Measurements from ENCODE around the gene MBLAC1. TPM values are rescaled to one million over a fixed set of nuclear protein-coding genes. Genes with fewer than 3 reads are reported as not detected.

The MBLAC1 gene
- total RNA-seq, 1 experiment from 2014 or later = 3.2 TPM

- H3K4me1 ChIP-seq = peaks cover 19% of the 10 kb centered on the region
Observed at GRCh38 chr7:100122568-100122967, 4.2 kb upstream of the MBLAC1 start.

GRCh38 chr7:100124301-100125230, 2.2 kb upstream of the MBLAC1 start:
- ChIA-PET POLR2A (interaction anchor here (0.6 to 0.9 kb wide), 3 partner anchors 23 to 84 kb away, joined by 3 to 4 read pairs (median 3); partner anchors contain the start of genes AP4M1, LAMTOR4 and MCM7), CTCF (no interaction called here)
- Histone ChIP-seq H3K36me3 (ENCODE audit: control insufficient read depth, insufficient read depth, low read length) (no peaks in the 10 kb centered on the region), H3K4me3 (ENCODE audit: low read depth, low read length) (no peak overlapping the region), H3K9me3 (no peaks in the 10 kb centered on the region), H3K4me1 (peaks cover 26% of the 10 kb centered on the region), H3K27me3 (replicated peaks; ENCODE audit: control insufficient read depth, insufficient read depth, low read length) (no peaks in the 10 kb centered on the region)
- no peaks in the 10 kb centered on the region for H3K27me3 Mint-ChIP-seq (ENCODE audit: insufficient read depth, unreplicated experiment)
- no peak for TF ChIP-seq CTCF (IDR thresholded peaks at IDR 0.05; ENCODE audit: insufficient read depth in 1 of 2, low read depth in 1 of 2, low read length in 1 of 2, severe bottlenecking in 1 of 2, unreplicated experiment in 1 of 2)
- H3K9me3 Mint-ChIP-seq (ENCODE audit: unreplicated experiment) = no peaks in the 10 kb centered on the region
- peaks cover 23% of the 10 kb centered on the region for H3K36me3 Mint-ChIP-seq (ENCODE audit: insufficient read depth, unreplicated experiment)
- intact Hi-C loops (cut with micrococcal nuclease; ENCODE audit: unreplicated experiment) = loop anchor here (1.0 kb wide), 1 partner anchor 23 kb away; the partner anchor contains the start of genes AP4M1 and MCM7
- H3K27ac Mint-ChIP-seq (ENCODE audit: unreplicated experiment) = no peak overlapping the region
- H3K4me3 Mint-ChIP-seq (ENCODE audit: unreplicated experiment) = peak overlapping the region; percentile 37
- no peak for DNase-seq
- H3K4me1 Mint-ChIP-seq (ENCODE audit: low read depth, unreplicated experiment) = peaks cover 22% of the 10 kb centered on the region
- BruUV-seq (replicated peaks) = no TSS peak

More at GRCh38 chr7:100122568-100122967, 4.2 kb upstream of the MBLAC1 start:
- H3K4me3 ChIP-seq (ENCODE audit: low read depth, low read length) = no peak overlapping the region
- H3K36me3 ChIP-seq (ENCODE audit: control insufficient read depth, insufficient read depth, low read length) = no peaks in the 10 kb centered on the region
- CTCF ChIA-PET = no interaction called here
- POLR2A ChIA-PET = no interaction called here
- H3K9me3 ChIP-seq = no peaks in the 10 kb centered on the region
- intact Hi-C loops (cut with micrococcal nuclease; ENCODE audit: unreplicated experiment) = no loop called here
- TF ChIP-seq CTCF (IDR thresholded peaks at IDR 0.05; ENCODE audit: insufficient read depth in 1 of 2, low read depth in 1 of 2, low read length in 1 of 2, severe bottlenecking in 1 of 2, unreplicated experiment in 1 of 2) = no peak
- Mint-ChIP-seq H3K36me3 (ENCODE audit: insufficient read depth, unreplicated experiment) (peaks cover 35% of the 10 kb centered on the region), H3K4me3 (ENCODE audit: unreplicated experiment) (no peak overlapping the region), H3K27me3 (ENCODE audit: insufficient read depth, unreplicated experiment) (no peaks in the 10 kb centered on the region), H3K4me1 (ENCODE audit: low read depth, unreplicated experiment) (peaks cover 22% of the 10 kb centered on the region), H3K27ac (ENCODE audit: unreplicated experiment) (no peak overlapping the region), H3K9me3 (ENCODE audit: unreplicated experiment) (no peaks in the 10 kb centered on the region)
- no peak for DNase-seq
- no peaks in the 10 kb centered on the region for H3K27me3 ChIP-seq (replicated peaks; ENCODE audit: control insufficient read depth, insufficient read depth, low read length)
- BruUV-seq (replicated peaks) = no TSS peak

- TF ChIP-seq CTCF (IDR thresholded peaks at IDR 0.05; ENCODE audit: insufficient read depth in 1 of 2, low read depth in 1 of 2, low read length in 1 of 2, severe bottlenecking in 1 of 2, unreplicated experiment in 1 of 2) = no peak
- Histone ChIP-seq H3K27me3 (replicated peaks; ENCODE audit: control insufficient read depth, insufficient read depth, low read length) (no peaks in the 10 kb centered on the region), H3K36me3 (ENCODE audit: control insufficient read depth, insufficient read depth, low read length) (no peaks in the 10 kb centered on the region), H3K9me3 (no peaks in the 10 kb centered on the region), H3K4me1 (peaks cover 20% of the 10 kb centered on the region), H3K4me3 (ENCODE audit: low read depth, low read length) (peak overlapping the region; percentile 95)
- H3K27me3 Mint-ChIP-seq (ENCODE audit: insufficient read depth, unreplicated experiment) = no peaks in the 10 kb centered on the region
- H3K9me3 Mint-ChIP-seq (ENCODE audit: unreplicated experiment) = no peaks in the 10 kb centered on the region
- intact Hi-C loops (cut with micrococcal nuclease; ENCODE audit: unreplicated experiment) = no loop called here
- H3K4me3 Mint-ChIP-seq (ENCODE audit: unreplicated experiment) = peak overlapping the region; percentile 99
- DNase-seq = no peak
- ChIA-PET POLR2A (interaction anchor here (0.6 to 2.1 kb wide), 4 partner anchors 22 to 122 kb away, joined by 3 to 23 read pairs (median 4); partner anchors contain the start of genes AP4M1, LAMTOR4 and MCM7), CTCF (no interaction called here)
- peaks cover 23% of the 10 kb centered on the region for H3K36me3 Mint-ChIP-seq (ENCODE audit: insufficient read depth, unreplicated experiment)
- BruUV-seq (replicated peaks) = TSS peak; percentile 79
- peak overlapping the region; percentile 99 for H3K27ac Mint-ChIP-seq (ENCODE audit: unreplicated experiment)
- peaks cover 17% of the 10 kb centered on the region for H3K4me1 Mint-ChIP-seq (ENCODE audit: low read depth, unreplicated experiment)
Observed at GRCh38 chr7:100126239-100126930, 382 bp upstream of the MBLAC1 start.
